Fibroblast of lung (primary cell): Measurements from ENCODE around the gene COL4A3. TPM values are rescaled to one million over a fixed set of nuclear protein-coding genes. Genes with fewer than 3 reads are reported as not detected.

Source experiments
- DNase-seq, 2 donors: peaks; one replicate each; pipeline versions ENCODE4 v3.0.0 to v3.0.0-alpha.2; 2010; ENCODE audit warnings: low read depth in 2 of 2
- H2AFZ ChIP-seq: 2 replicates; pipeline ENCODE4 v1.5.1; 2012; ENCODE audit warnings: low read length, control low read depth, inconsistent platforms
- H3K27ac ChIP-seq: 2 replicates; pipeline ENCODE4 v1.5.1; 2011; ENCODE audit warnings: low read length, control low read depth; ENCODE audit not compliant: insufficient read depth
- H3K27me3 ChIP-seq: 2 replicates; pipeline ENCODE4 v1.5.1; 2011; ENCODE audit warnings: mild to moderate bottlenecking, low read length; ENCODE audit not compliant: control insufficient read depth, insufficient read depth
- H3K36me3 ChIP-seq: 2 replicates; pipeline ENCODE4 v1.5.1; 2011; ENCODE audit warnings: low read length; ENCODE audit not compliant: control insufficient read depth, insufficient read depth
- H3K4me1 ChIP-seq: 2 replicates; pipeline ENCODE4 v1.5.1; 2011; ENCODE audit warnings: low read length; ENCODE audit not compliant: control insufficient read depth, insufficient read depth; ENCODE audit errors: extremely low read depth
- H3K4me2 ChIP-seq: 2 replicates; pipeline ENCODE4 v1.5.1; 2011; ENCODE audit warnings: low read length, control low read depth; ENCODE audit not compliant: insufficient read depth; ENCODE audit errors: extremely low read depth
- H3K4me3 ChIP-seq, 4 experiments: fragments of 200-600 bp in 1 of 4; sonication (generic) in 1 of 4; replicated peaks in 1 of 4; 2 replicates each; pipeline ENCODE4 v1.5.1; 2011 to 2016; ENCODE audit warnings: low read length in 4 of 4, low read depth in 3 of 4, mild to moderate bottlenecking in 3 of 4, control low read depth in 2 of 4, inconsistent platforms in 1 of 4, mixed read lengths in 1 of 4; ENCODE audit not compliant: insufficient read depth in 1 of 4; ENCODE audit errors: control extremely low read depth in 1 of 4
- H3K79me2 ChIP-seq: 2 replicates; pipeline ENCODE4 v1.5.1; 2012; ENCODE audit warnings: mild to moderate bottlenecking, low read length, inconsistent platforms; ENCODE audit not compliant: control insufficient read depth, insufficient read depth
- H3K9ac ChIP-seq: 2 replicates; pipeline ENCODE4 v1.5.1; 2011; ENCODE audit warnings: mild to moderate bottlenecking, low read length, control low read depth; ENCODE audit not compliant: insufficient read depth
- H3K9me3 ChIP-seq: 2 replicates; pipeline ENCODE4 v1.5.1; 2012; ENCODE audit warnings: low read depth, low read length; ENCODE audit not compliant: control insufficient read depth, insufficient read depth
- H4K20me1 ChIP-seq: 2 replicates; pipeline ENCODE4 v1.5.1; 2011; ENCODE audit warnings: low read length; ENCODE audit not compliant: control insufficient read depth, insufficient read depth; ENCODE audit errors: extremely low read depth
- EZH2 ChIP-seq: IDR thresholded peaks from 2 replicates; pipeline ENCODE4 v1.5.1; 2012; ENCODE audit warnings: low read length, control low read depth, mild to moderate bottlenecking; ENCODE audit errors: missing control alignments
- polyA plus RNA-seq, 2 donors: library from polyadenylated mRNA; depleted of rRNA in 1 of 2; stranded (reverse) in 1 of 2; unstranded in 1 of 2; fragments of >200 nt; gene quantifications; 2 replicates each; pipeline ENCODE4 v1.2.1, GENCODE V29; 2011 to 2012; ENCODE audit warnings: missing spikeins in 1 of 2
- total RNA-seq: library from RNA; depleted of rRNA; stranded (reverse); fragments of >200 nt; gene quantifications from 2 replicates; pipeline ENCODE4 v1.2.1, GENCODE V29; 2014
- TF ChIP-seq, protein P1 (sequence below), 2 donors: IDR thresholded peaks in 1 of 2; conservative IDR thresholded peaks in 1 of 2; 1 replicate in 1 of 2; 2 replicates in 1 of 2; pipeline ENCODE4 v1.5.1; 2011 to 2012; ENCODE audit warnings: low read length in 2 of 2, control low read depth in 1 of 2, inconsistent platforms in 1 of 2, low read depth in 1 of 2, mild to moderate bottlenecking in 1 of 2

The COL4A3 gene
- total and polyA plus RNA-seq, 2 donors (not counting 1 experiment from before 2014, with no cell fraction given), result 0.12 to 0.33 TPM

DNA sequence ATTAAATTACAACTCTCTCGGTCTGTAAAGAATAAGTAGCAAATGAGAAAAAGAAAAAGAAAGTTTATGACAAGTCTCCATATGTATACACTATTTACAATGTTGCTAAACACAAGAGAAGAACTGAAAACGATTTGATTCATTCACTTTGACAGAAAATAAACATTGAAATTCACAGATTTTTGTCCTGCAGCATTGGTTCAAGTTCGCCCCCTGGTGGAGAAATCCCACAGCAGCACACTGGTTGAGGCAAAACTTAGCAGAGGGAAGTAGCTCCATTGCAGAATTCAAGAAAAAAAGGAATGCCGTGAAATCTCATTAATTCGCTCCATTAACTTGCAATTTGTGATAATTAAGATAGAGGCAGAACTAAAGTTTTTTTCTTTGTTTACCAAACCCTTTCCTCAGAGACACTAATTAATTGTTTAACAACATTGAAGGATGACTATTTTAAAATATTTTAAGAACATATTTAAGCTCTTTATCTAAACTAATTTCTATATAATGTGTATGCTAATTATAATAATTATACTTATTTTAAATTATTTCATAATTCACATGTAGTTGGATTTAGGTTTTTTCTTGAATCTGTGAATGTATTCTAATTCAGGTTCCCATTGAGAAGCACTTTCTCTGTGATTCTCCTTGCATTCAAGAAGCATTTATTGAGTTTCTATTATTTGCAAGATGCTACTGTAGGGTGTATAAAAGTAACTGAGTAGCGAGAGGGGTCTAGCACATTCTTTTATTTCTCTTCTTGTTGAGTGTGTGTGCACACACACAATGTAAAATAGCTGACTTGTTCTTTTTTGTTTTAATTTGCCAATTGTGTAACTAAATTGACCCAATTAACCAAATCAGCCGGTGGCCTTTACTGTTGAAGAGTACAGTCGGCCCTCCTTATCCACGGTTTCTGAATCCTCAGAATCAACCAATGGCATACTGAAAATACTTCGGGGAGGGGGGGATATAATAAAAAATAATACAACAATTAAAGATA is 74.1 kb downstream of the COL4A3 start:
- TF ChIP-seq, protein P1, sequence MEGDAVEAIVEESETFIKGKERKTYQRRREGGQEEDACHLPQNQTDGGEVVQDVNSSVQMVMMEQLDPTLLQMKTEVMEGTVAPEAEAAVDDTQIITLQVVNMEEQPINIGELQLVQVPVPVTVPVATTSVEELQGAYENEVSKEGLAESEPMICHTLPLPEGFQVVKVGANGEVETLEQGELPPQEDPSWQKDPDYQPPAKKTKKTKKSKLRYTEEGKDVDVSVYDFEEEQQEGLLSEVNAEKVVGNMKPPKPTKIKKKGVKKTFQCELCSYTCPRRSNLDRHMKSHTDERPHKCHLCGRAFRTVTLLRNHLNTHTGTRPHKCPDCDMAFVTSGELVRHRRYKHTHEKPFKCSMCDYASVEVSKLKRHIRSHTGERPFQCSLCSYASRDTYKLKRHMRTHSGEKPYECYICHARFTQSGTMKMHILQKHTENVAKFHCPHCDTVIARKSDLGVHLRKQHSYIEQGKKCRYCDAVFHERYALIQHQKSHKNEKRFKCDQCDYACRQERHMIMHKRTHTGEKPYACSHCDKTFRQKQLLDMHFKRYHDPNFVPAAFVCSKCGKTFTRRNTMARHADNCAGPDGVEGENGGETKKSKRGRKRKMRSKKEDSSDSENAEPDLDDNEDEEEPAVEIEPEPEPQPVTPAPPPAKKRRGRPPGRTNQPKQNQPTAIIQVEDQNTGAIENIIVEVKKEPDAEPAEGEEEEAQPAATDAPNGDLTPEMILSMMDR (conservative IDR thresholded peaks at IDR 0.05 in 1 of 2, IDR thresholded peaks at IDR 0.05 in 1 of 2; ENCODE audit: low read depth in 1 of 2, low read length in 2 of 2), result peak; percentile 98 to 99
- no peak for TF ChIP-seq EZH2
- H3K4me2 ChIP-seq, result no peak overlapping the region

DNA sequence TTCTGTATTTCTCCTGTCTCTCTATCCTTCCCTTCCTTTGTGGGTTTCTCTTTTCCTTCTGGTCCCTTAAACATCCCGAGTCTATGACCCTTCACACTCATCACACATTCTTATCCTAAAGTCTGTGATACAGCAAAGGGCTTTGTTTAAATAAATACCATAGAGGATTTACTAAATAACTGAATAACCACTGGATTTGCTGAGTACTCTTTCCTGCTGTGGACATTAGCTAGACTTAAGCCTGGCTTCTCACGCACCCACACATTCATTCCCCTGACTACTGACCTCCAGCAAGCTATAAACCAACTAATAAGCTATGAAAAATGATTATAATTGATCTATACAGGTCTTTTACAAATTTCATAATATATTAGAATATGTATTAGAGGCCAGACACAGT is 76.6 kb downstream of the COL4A3 start:
- Histone ChIP-seq H3K4me3 (no peak overlapping the region), H3K9me3 (no peaks in the 10 kb centered on the region), H3K9ac (no peak overlapping the region), H3K79me2 (no peaks in the 10 kb centered on the region), H2AFZ (no peak overlapping the region), H3K27me3 (no peaks in the 10 kb centered on the region), H3K4me2 (no peak overlapping the region), H3K36me3 (no peaks in the 10 kb centered on the region), H3K4me1 (no peaks in the 10 kb centered on the region), H4K20me1 (no peaks in the 10 kb centered on the region), H3K27ac (no peak overlapping the region)
- no peak for TF ChIP-seq EZH2
- TF ChIP-seq, protein P1 (conservative IDR thresholded peaks at IDR 0.05 in 1 of 2, IDR thresholded peaks at IDR 0.05 in 1 of 2; ENCODE audit: low read depth in 1 of 2, low read length in 2 of 2), result no peak
- DNase-seq, result no peak

More for the DNA sequence above, 74.1 kb downstream of the COL4A3 start:
- Histone ChIP-seq H3K79me2 (no peaks in the 10 kb centered on the region), H3K27ac (no peak overlapping the region), H3K9ac (no peak overlapping the region), H3K4me3 (no peak overlapping the region), H3K36me3 (no peaks in the 10 kb centered on the region), H2AFZ (no peak overlapping the region), H3K9me3 (no peaks in the 10 kb centered on the region), H4K20me1 (no peaks in the 10 kb centered on the region), H3K4me1 (no peaks in the 10 kb centered on the region), H3K27me3 (no peaks in the 10 kb centered on the region)
- DNase-seq, result peak; percentile 35 to 73

DNA sequence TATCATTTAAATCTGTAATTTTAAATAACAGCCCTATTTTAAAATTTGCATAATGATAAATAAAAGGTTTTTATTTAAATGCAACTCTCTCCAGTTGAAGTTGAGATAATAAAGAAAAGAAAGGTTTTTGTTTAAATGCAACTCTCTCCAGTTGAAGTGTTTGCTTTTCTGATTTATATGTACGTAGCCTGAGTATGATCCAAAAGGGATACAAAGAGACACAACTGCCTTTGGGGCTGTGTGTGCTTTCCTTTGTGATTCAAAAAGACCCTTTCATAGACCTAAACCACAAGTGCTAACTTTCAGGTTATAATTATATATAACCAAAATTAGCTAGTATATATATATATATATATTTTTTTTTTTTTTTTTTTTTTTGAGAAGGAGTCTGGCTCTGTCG is 84.5 kb downstream of the COL4A3 start:
- Histone ChIP-seq H3K27me3 (no peaks in the 10 kb centered on the region), H3K4me1 (no peaks in the 10 kb centered on the region), H3K36me3 (no peaks in the 10 kb centered on the region), H3K4me2 (no peak overlapping the region), H4K20me1 (no peaks in the 10 kb centered on the region), H3K9me3 (no peaks in the 10 kb centered on the region), H3K9ac (no peak overlapping the region), H3K27ac (no peak overlapping the region), H3K4me3 (no peak overlapping the region), H2AFZ (no peak overlapping the region), H3K79me2 (no peaks in the 10 kb centered on the region)
- TF ChIP-seq, protein P1 (conservative IDR thresholded peaks at IDR 0.05 in 1 of 2, IDR thresholded peaks at IDR 0.05 in 1 of 2; ENCODE audit: low read depth in 1 of 2, low read length in 2 of 2), result no peak
- TF ChIP-seq EZH2, result no peak
- DNase-seq, result no peak
